HL-60/S4 treated with retinoic acid at 250 ng/mL for 4 days and 3 days (cell line): ENCODE data around the gene PROKR1.

Source experiments
- in situ Hi-C: fragments of 300-500 bp; cut with MboI; formaldehyde crosslinking; loops from 2 replicates; pipeline ENCODE4 v1.7.0; 2022; ENCODE audit warnings: low sequenced_read_pairs

PROKR1 gene

GRCh38 chr2:68695971-68696370 lies 52.6 kb downstream of the PROKR1 start:
- in situ Hi-C loops = no loop called here

GRCh38 chr2:68696554-68696953 lies 53.2 kb downstream of the PROKR1 start:
- in situ Hi-C loops = no loop called here

- in situ Hi-C loops = no loop called here
These were observed 55.4 kb downstream of the PROKR1 start for GRCh38 chr2:68698567-68699377.

- in situ Hi-C loops = loop anchor here (25.0 kb wide), 1 partner anchor 213 kb away; no protein-coding TSS in a partner anchor
These were observed 57.2 kb downstream of the PROKR1 start for GRCh38 chr2:68700560-68700959.

- in situ Hi-C loops = loop anchor here (25.0 kb wide), 1 partner anchor 219 kb away; no protein-coding TSS in a partner anchor
These were observed 63.3 kb downstream of the PROKR1 start for GRCh38 chr2:68706637-68707036.
